HG03025 (cell line): ENCODE measurements around the gene GLT1D1.
A peak's percentile ranks its signal among the peaks of the same experiment; 100 is the strongest.

Source experiments
- ATAC-seq: cut with Tn5 transposase; IDR thresholded peaks from one replicate; pipeline ENCODE4 v1.9.1; 2021; ENCODE audit warnings: mild to moderate bottlenecking, moderate library complexity; ENCODE audit not compliant: unreplicated experiment, low FRiP score

GLT1D1 gene

GRCh38 chr12:128956755-128957154 lies 103.5 kb downstream of the GLT1D1 start:
- no peak for ATAC-seq

DNA sequence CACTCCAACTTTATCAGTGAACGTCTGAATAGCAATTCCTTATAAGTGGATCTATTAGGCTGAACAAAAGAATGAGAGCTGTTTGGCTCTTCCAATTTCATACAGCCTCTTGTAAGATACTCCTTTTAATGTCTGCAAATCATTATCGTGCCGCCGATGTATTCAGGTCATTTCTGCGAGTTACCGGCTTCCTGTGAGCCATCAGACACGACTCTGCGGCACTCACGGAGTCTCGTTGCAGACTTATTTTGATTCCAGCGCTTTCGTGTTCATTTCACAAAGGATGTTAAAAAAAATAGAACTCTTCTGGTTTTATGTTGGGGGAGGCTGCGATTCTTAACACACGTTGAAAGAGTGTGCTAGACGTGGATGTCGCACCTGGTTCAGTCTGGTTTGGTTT lies 106.6 kb downstream of the GLT1D1 start:
- no peak for ATAC-seq

DNA sequence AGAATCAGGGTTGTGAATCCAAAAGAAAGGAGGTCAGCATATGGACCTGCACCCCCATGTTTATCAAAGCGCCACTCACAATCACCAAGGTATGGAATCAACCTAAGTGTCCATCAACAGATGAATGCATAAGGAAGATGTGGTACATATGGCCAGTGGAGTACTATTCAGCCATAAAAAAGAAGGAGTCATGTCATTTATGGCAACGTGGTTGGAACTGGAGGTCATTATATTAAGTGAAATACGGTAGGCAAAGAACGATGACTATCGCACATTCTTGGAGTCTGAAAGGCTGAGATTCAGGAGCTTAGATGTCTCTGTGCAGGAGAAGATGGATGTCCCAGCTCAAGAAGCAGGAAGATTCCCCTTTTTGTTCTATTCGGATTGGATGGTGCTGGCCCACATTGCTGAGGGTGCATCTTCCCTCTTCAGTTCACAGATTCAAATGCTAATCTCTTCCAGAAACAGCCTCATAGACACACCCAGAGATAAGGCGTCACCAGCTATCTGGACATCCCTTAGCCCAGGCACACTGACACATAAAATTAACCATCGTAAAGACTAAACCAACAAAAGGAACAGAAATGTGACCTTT lies 108.1 kb downstream of the GLT1D1 start:
- ATAC-seq = no peak

DNA sequence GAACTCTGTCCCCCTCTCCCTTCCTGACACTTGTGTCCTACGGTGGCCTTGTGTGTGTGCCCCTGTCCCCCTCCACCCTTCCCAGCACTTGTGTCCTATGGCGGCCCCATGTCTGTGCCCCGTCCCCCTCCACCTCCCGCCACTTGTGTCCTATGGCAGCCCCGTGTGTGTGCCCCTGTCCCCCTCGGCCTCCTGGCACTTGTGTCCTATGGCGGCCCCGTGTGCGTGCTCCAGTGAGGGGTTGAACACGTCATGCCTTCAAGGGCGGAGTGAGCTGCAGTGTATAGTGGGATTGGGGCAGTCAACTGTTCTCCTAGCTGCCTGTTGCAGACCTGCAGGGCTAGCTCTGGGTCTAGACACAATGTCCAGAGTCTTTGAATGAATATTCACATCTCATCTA lies 108.7 kb downstream of the GLT1D1 start:
- no peak for ATAC-seq

DNA sequence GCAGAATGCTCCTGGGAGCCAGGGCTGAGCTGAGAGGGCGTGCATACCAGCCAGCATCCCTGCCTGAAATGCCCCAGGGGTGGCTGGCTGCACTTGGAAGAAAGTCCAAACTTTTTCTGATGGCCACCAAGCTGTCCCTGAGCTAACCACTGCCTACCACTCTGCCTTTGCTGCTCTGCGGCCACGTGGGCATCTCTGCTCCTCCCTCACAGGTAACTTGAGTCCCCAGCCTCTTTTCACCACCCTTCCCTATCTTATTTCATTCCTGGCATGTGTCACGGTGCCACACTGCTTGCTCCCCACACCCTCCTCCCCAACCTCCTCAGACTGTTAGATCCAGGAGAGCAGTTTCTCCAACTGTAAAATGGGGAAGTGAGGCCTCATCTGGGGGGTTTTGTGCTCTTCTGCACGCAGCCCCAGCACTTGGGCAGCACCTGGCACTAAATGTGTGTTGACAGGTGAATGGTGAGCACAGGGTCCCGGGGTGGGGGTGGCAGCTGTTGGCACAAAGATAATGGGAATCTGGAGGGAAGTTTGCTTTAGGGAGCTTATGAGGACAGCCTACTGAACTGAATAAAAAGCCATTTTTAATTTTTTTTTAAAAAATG lies 113.0 kb downstream of the GLT1D1 start:
- no peak for ATAC-seq

- ATAC-seq = peak; percentile 3
These were observed 115.4 kb downstream of the GLT1D1 start for GRCh38 chr12:128968668-128969067.

DNA sequence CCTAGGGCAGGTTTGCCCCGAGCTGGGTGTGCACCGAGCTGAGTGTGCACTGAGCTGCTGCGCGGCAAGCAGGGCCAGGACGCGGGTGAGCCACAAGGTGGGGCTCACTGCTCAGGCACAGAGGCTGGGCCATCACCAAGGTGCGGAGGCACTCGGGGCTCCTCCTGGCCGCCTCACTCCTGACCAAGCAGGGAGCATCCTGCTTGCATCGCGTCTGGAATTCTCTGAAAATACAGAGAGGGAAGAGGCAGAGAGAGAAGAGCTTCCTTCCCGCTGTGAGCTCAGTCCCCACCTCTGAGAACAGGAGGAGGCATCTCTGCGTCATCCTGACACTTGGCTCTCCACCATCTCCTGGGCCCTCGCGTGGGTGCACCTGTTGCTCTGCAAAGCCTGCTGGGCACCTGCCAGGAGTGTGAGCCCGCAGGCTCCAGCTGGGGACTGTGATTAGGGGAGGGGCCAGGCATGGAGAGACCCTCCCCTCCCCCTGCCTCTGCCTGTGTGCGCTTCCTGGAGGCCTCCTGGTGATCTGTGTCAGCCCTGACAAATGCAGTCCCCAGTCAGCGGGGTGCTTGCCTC lies 116.3 kb downstream of the GLT1D1 start:
- ATAC-seq = peak; percentile 79

DNA sequence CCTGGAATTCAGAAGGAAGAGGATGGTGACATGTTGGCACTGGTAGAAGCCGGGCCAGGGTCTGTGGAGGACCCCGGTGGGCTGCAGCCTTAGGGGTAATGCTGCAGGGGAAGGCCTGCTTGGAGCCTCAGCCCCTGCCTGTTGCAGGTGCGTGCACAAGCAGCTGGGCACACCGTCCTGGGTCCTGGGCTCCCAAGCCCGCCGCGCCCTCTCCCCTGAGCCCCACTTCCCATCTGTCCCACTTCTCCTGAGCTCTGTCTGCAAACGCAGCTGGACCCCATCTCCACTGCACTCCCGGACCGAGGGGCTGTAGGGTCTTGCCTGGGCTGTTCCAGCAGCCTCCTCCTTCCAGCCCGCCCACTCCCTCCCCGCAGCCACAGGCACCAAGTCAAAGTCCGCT lies 116.8 kb downstream of the GLT1D1 start:
- no peak for ATAC-seq

GRCh38 chr12:128970941-128971340 lies 117.7 kb downstream of the GLT1D1 start:
- no peak for ATAC-seq

DNA sequence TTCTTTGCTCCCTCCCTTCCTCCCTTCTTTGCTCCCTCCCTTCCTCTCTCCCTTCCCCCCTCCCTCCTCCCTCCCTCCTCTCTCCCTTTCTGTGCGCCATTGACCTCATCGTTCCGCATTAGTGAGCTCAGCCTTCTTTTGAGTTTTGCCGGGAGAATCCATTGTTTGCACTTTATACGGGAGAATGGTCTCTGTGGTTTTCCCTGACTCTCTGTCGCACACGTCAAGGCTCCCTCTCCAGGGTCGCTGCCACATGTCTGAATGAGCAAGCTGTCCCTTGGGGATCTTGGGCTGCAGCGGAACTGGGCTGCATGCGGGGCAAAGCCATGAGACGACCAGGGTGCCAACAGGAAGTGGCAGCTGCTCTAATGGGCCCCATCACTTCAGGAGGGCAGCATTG lies 118.5 kb downstream of the GLT1D1 start:
- no peak for ATAC-seq

GRCh38 chr12:128973883-128974681 lies 120.8 kb downstream of the GLT1D1 start:
- ATAC-seq = no peak

- ATAC-seq = no peak
These were observed 121.6 kb downstream of the GLT1D1 start for GRCh38 chr12:128974881-128975280.

- ATAC-seq = no peak
These were observed 123.0 kb downstream of the GLT1D1 start for GRCh38 chr12:128976120-128976738.

DNA sequence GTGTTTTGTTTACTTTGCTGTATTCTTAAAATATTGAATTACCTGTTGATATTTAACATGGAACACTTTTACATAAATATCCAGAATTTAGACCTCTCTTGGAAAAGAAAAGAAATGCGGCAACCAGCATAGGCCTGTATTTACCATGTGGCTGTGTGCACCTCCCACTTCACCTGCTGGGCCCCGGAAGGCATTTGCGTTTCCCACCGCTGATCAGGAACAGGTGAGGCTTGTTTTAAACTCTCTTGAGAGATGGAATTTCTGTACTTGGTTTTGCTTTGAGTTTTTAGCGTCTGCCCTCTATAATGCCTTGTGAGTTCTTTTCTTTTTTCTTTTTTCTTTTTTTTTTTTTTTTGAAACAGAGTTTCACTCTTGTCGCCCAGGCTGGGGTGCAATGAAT lies 124.2 kb downstream of the GLT1D1 start:
- no peak for ATAC-seq

GRCh38 chr12:128978067-128978466 lies 124.8 kb downstream of the GLT1D1 start:
- ATAC-seq = no peak

DNA sequence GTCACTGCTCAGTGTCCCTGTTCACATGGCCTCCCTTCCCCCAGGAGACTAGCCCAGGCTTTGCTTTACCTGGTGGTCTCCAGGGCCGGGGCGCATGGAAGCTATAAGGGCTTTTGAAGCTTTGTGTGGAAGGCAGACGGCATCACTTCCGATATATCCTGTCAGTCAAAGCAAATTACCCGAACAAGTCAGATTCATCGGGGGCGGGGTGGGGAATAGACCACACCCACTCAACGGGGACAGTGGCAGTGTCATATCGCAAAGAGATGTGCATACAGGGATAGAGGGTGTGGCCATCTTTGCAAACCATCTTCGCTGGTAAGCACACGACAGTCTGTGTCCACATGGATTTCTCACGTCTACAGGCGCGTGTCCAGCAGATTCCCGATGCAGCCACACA lies 127.3 kb downstream of the GLT1D1 start:
- ATAC-seq = no peak

DNA sequence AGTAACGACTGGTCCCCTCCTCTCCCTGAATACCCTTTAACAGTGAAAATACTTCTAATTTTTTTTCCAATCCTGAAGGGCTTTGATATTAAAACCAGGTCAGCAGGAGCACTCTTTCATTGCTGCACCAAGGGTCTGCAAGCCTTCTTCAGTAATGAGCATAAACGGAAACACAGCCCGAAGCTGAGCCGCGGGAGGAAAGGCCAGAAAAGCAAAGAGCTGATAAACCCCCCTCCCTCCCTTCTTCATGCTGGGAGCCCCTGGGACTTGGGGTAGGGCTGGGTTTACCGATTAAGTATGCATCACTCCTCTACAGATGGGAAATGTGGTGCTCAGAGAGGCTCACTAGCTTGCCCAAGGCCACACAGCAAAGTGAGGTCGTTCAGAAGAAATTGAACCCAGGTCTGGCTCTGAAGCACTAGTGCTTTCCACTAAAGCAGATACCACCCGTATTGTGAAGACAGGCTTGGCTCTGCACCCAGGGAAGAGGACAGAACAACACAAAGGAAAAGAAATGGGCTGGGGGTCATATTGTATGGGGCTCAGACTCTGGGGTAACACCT lies 128.8 kb downstream of the GLT1D1 start:
- ATAC-seq = no peak

GRCh38 chr12:128982933-128983332 lies 129.7 kb downstream of the GLT1D1 start:
- ATAC-seq = no peak

- no peak for ATAC-seq
These were observed 130.1 kb downstream of the GLT1D1 start for GRCh38 chr12:128983371-128983770.

GRCh38 chr12:128986957-128987356 lies 133.7 kb downstream of the GLT1D1 start:
- no peak for ATAC-seq

- no peak for ATAC-seq
These were observed 136.0 kb downstream of the GLT1D1 start for GRCh38 chr12:128989287-128989686.
